Measurements from ENCODE around the gene PCK1.

PCK1 gene

DNA sequence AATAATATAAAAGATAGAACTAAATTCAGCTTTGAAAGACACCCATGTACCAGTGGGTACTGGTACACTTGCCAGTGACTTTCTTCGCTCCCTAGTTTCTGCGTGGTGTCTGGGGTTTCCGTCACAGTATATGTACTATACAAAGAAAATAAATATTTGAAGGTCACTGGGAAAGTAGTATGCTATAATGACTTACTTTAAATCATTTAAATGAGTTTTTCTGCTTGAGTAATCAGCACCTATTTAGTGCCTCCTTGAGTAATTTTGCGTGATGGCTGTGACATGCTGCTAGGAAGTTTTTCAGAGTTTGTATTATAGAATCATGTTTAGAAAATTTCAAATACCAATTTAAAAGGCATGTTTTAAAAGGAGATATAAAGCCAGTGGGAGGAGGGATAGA lies 32.8 kb upstream of the PCK1 start:
- DNase-seq (ENCODE audit: low spot score) = no peak
- TF ChIP-seq, protein P1, sequence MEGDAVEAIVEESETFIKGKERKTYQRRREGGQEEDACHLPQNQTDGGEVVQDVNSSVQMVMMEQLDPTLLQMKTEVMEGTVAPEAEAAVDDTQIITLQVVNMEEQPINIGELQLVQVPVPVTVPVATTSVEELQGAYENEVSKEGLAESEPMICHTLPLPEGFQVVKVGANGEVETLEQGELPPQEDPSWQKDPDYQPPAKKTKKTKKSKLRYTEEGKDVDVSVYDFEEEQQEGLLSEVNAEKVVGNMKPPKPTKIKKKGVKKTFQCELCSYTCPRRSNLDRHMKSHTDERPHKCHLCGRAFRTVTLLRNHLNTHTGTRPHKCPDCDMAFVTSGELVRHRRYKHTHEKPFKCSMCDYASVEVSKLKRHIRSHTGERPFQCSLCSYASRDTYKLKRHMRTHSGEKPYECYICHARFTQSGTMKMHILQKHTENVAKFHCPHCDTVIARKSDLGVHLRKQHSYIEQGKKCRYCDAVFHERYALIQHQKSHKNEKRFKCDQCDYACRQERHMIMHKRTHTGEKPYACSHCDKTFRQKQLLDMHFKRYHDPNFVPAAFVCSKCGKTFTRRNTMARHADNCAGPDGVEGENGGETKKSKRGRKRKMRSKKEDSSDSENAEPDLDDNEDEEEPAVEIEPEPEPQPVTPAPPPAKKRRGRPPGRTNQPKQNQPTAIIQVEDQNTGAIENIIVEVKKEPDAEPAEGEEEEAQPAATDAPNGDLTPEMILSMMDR (IDR thresholded peaks at IDR 0.05; ENCODE audit: extremely low read depth, missing control alignments) = no peak

DNA sequence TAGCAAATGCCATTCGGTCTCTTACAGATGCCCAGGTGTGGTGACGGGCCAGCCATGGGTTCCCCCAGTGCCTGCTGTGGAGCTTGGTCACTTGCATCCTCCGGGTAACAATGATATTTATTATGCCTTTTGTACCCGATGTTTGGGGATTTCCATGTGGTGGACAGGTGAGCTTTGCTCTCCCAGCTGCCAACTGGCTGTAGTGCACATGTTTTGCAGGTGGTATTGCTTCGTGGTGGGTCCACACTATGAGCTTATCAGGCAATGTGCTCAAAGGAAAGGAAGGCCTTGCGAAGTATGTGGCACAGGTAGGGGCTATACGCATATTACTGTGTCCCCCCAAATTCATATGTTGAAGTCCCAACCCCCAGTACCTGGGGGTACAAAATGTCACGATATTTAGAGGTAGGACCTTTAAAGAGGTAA lies 31.7 kb upstream of the PCK1 start:
- no peak for DNase-seq (ENCODE audit: low spot score)
- TF ChIP-seq, protein P1 (IDR thresholded peaks at IDR 0.05; ENCODE audit: extremely low read depth, missing control alignments) = no peak

DNA sequence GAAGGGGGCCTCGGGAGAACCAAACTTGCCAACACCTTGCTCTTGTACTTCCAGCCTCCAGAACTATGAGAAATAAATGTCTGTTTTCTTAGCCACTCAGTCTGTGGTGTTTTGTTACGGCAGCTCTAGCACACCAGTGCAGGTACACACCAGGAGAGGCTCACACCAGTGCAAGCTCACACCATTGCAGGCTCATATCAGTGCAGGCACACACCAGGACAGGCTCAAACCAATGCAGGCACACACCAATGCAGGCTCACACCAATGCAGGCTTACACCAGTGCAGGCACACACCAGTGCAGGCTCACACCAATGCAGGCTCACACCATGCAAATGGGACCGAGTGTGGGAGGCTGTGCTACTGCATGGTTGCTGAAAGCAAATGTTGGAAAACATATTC lies 31.1 kb upstream of the PCK1 start:
- DNase-seq (ENCODE audit: low spot score) = no peak
- TF ChIP-seq, protein P1 (IDR thresholded peaks at IDR 0.05; ENCODE audit: extremely low read depth, missing control alignments) = no peak

DNA sequence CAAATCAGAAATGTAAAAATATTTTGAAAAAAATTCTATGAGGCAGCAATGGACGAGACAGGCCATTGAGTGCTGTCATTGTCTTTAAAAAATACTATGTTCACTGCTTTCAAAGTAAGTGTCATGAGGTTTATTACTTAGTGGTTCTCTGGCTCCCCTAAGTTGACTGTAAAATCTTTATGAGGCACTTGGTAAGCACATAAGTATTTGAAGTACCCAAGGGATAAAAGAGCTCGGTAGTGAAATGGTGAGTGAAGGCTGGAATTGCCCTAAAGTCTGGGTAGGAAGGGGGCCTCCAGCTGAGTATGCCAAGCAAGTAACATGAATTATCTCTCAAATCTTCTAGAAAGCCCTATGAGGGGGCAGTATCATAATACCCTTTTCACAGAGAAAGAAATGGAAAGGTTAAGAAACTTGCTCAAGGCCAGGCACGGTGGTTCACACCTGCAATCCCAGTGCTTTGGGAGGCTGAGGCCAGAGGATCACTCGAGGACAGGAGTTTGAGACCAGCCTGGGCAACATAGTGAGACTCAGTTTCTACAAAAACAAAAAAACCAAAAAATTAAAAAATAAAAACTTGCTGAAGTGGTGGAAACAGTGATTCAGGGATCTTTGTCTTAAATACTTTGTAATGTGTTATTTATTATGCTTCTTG lies 30.5 kb upstream of the PCK1 start:
- TF ChIP-seq, protein P1 (IDR thresholded peaks at IDR 0.05; ENCODE audit: extremely low read depth, missing control alignments) = no peak
- no peak for DNase-seq (ENCODE audit: low spot score)

DNA sequence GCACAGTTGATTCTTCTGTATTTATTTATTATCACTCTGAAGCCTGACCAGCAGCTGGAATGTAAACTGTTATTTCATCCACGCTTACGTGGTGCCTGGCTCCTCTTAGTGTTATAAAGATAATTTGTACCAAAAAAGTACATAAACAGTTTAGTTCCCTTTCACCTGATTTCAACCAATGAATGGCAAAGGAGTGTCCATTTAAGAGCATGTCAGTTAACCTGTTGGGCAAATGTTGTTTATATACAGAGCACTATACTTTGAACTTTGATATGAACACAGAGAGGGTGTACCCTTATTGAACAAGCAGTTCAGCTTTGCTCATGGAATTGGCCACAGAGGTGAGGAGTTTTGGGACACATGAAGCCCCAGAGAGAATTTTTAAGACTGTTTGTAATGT lies 28.8 kb upstream of the PCK1 start:
- TF ChIP-seq, protein P1 (IDR thresholded peaks at IDR 0.05; ENCODE audit: extremely low read depth, missing control alignments) = no peak
- no peak for DNase-seq (ENCODE audit: low spot score)

DNA sequence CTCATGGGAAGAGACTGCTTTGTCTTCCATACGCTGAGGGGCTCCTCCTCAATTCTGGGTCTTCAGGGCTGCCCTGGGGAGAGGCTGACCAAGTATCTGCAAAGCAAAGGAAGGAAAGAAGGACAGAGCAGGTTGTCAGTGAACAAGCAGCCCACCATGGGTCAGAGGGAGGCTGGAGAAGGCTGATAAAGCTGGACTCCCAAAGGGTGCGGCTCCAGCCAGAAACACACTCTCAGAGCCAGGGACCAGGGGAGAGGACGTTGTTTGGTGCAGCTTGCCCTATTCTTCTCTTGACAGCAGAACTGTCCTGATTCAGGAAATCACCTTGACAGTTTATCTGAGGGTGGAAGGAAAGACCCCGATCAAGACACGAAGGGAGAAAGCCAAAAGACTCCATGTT lies 25.6 kb upstream of the PCK1 start:
- TF ChIP-seq, protein P1 (IDR thresholded peaks at IDR 0.05; ENCODE audit: extremely low read depth, missing control alignments) = no peak
- no peak for DNase-seq (ENCODE audit: low spot score)

DNA sequence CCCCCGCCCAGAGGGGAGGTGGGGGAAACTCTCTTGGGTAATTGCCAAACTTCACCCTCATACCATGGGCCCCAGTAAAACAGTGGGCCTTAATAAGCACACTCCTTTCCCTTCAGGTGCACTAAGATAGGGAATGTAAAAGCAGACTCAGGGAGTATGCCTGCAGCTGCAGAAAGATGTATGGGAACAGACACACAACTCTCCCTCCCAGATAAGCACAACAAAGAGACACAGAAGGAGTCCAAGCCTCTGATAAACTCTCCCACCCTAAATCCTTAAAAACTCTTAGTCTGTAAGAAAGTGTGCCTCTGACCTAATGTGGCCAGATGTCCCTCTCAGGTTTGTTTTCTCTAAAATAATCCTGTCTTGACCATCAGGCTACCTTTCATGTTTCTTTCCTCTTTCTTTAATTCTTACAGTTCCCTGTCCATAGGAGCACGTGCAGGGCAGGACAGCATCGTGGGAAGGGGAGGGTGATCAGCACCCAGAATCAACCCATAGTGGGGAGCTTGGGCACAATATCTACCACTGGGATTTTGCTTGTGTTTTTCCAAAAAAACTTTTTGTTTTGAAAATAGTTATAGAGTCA lies 24.7 kb upstream of the PCK1 start:
- TF ChIP-seq, protein P1 (IDR thresholded peaks at IDR 0.05; ENCODE audit: extremely low read depth, missing control alignments) = no peak
- no peak for DNase-seq (ENCODE audit: low spot score)

Data from GM20000 (cell line).